Measurements from ENCODE around the gene HYAL1. TPM values are rescaled to one million over a fixed set of nuclear protein-coding genes. Genes with fewer than 3 reads are reported as not detected.

The HYAL1 gene
- total RNA-seq, 4 donors from 2014 or later = 1.8 to 13.8 (median 3.8) TPM

- H3K4me3 ChIP-seq = peak overlapping the region in 1 of 4 donors; percentile 97
- in situ Hi-C loops (cut with MboI; ENCODE audit: low pct_ligation_motif_present in 1 of 4, low pct_unique_long_range_greater_than_20kb in 1 of 4, low sequenced_read_pairs in 3 of 4) (no loop called here), intact Hi-C loops (cut with DNase I; ENCODE audit: low total_unique reads) (no loop called here)
- H3K36me3 ChIP-seq = peaks cover 0 to 8% (median under 1%) of the 10 kb centered on the region in 4 donors
- peaks cover 16 to 28% (median 20%) of the 10 kb centered on the region in 4 donors for H3K4me1 ChIP-seq
- no peaks in the 10 kb centered on the region for H3K9me3 ChIP-seq
- TF ChIP-seq CTCF (IDR thresholded peaks at IDR 0.05) = no peak
- no peak for TF ChIP-seq POLR2A (IDR thresholded peaks at IDR 0.05)
- 79% methylated on average over 12 of the region's 12 CpGs; no CpG with 5 or more reads in 1 of the 2 donors for WGBS, 2 donors (ENCODE audit: low coverage in 1 of 2)
- H3K27me3 ChIP-seq = no peaks in the 10 kb centered on the region
- DNase-seq = no peak
- peak overlapping the region; percentile 83 to 92 (median 88) for H3K27ac ChIP-seq
Measured at GRCh38 chr3:50293079-50293801, 10.1 kb downstream of the HYAL1 start.

GRCh38 chr3:50292159-50293078 lies 11.0 kb downstream of the HYAL1 start, which contains the start of gene IFRD2:
Gene IFRD2 (minus strand): TSS chr3:50292429. CDS start chr3:50292274, 155 bp downstream.
- 2% methylated on average over 55 of the region's 67 CpGs; no CpG with 5 or more reads in 1 of the 2 donors for WGBS, 2 donors (ENCODE audit: low coverage in 1 of 2)
- in situ Hi-C loops (cut with MboI; ENCODE audit: low pct_ligation_motif_present in 1 of 4, low pct_unique_long_range_greater_than_20kb in 1 of 4, low sequenced_read_pairs in 3 of 4) (no loop called here), intact Hi-C loops (cut with DNase I; ENCODE audit: low total_unique reads) (no loop called here)
- Histone ChIP-seq H3K27me3 (no peaks in the 10 kb centered on the region), H3K9me3 (no peaks in the 10 kb centered on the region), H3K27ac (peak within 1 kb of the TSS; percentile 83 to 92 (median 88)), H3K4me1 (peaks cover 13 to 25% (median 18%) of the 10 kb centered on the region in 4 donors), H3K36me3 (peaks cover 0 to 11% (median 5%) of the 10 kb centered on the region in 4 donors), H3K4me3 (peak within 1 kb of the TSS; percentile 55 to 97 (median 86))
- peak; percentile 97 for DNase-seq
- TF ChIP-seq POLR2AphosphoS5 (IDR thresholded peaks at IDR 0.05) (peak; percentile 70 to 90 (median 86)), POLR2A (IDR thresholded peaks at IDR 0.05) (peak; percentile 75), EP300 (IDR thresholded peaks at IDR 0.05; ENCODE audit: low read depth) (no peak), CTCF (IDR thresholded peaks at IDR 0.05) (peak in 1 of 5 experiments; percentile 19)

GRCh38 chr3:50290161-50290641 lies 13.2 kb downstream of the HYAL1 start:
- in situ Hi-C loops (cut with MboI; ENCODE audit: low pct_ligation_motif_present in 1 of 4, low pct_unique_long_range_greater_than_20kb in 1 of 4, low sequenced_read_pairs in 3 of 4) = no loop called here
- H3K4me3 ChIP-seq = no peak overlapping the region
- DNase-seq = no peak
- no peak for TF ChIP-seq POLR2A (IDR thresholded peaks at IDR 0.05)
- intact Hi-C loops (cut with DNase I; ENCODE audit: low total_unique reads) = no loop called here
- H3K27me3 ChIP-seq = no peaks in the 10 kb centered on the region
- 91% methylated on average over 16 of the region's 16 CpGs; no CpG with 5 or more reads in 1 of the 2 donors for WGBS, 2 donors (ENCODE audit: low coverage in 1 of 2)
- H3K9me3 ChIP-seq = no peaks in the 10 kb centered on the region
- H3K27ac ChIP-seq = peak overlapping the region in 3 of 4 donors; percentile 6 to 13 (median 8)
- H3K36me3 ChIP-seq = peaks cover 0 to 11% (median 6%) of the 10 kb centered on the region in 4 donors
- peaks cover 13 to 25% (median 18%) of the 10 kb centered on the region in 4 donors for H3K4me1 ChIP-seq

GRCh38 chr3:50289130-50289529 lies 14.2 kb downstream of the HYAL1 start:
- in situ Hi-C loops (cut with MboI; ENCODE audit: low pct_ligation_motif_present in 1 of 4, low pct_unique_long_range_greater_than_20kb in 1 of 4, low sequenced_read_pairs in 3 of 4) = no loop called here
- Histone ChIP-seq H3K4me1 (peaks cover 13 to 25% (median 18%) of the 10 kb centered on the region in 4 donors), H3K9me3 (no peaks in the 10 kb centered on the region), H3K4me3 (no peak overlapping the region), H3K27ac (no peak overlapping the region), H3K27me3 (no peaks in the 10 kb centered on the region), H3K36me3 (peaks cover 0 to 11% (median 6%) of the 10 kb centered on the region in 4 donors)
- intact Hi-C loops (cut with DNase I; ENCODE audit: low total_unique reads) = no loop called here
- no peak for DNase-seq
- no peak for TF ChIP-seq CTCF (IDR thresholded peaks at IDR 0.05)
- no peak for TF ChIP-seq EP300 (IDR thresholded peaks at IDR 0.05; ENCODE audit: low read depth)
- no peak for TF ChIP-seq POLR2A (IDR thresholded peaks at IDR 0.05)
- TF ChIP-seq POLR2AphosphoS5 (IDR thresholded peaks at IDR 0.05) = no peak
- 97% methylated on average over 5 of the region's 6 CpGs; no CpG with 5 or more reads in 1 of the 2 donors for WGBS, 2 donors (ENCODE audit: low coverage in 1 of 2)

All from transverse colon (tissue), 4 donors.